Measurements from ENCODE around the gene BACH1. TPM values are rescaled to one million over a fixed set of nuclear protein-coding genes. Genes with fewer than 3 reads are reported as not detected.

BACH1 gene
- polyA plus RNA-seq, 1 of the 3 experiments (the other 2 are of a cell fraction) = 18.1 TPM

DNA sequence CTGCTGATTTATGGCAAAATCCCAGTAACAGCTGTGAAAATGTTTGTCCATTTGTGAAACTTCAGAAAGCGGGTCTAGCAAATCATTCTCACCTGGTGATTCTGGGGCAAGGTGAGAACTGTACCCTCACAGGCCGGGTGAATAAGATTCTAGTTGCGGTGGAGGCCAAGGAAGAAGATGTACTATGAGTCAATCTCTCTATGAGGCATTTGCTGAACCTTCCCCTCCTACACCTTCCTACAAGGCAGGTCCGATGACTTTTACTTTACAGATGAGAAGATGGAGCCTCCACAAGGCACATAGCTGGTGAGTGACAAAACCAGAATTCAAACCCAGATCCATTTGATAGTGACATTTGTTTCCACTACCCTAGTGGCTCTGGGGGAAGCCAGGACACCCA is 72.7 kb downstream of the BACH1 start:
- 90% methylated on average over 4 of the region's 4 CpGs for whole genome bisulfite sequencing (ENCODE audit: low lambda C conversion rate)
- Histone ChIP-seq H3K4me3 (ENCODE audit: low read depth in 2 of 2, low read length in 1 of 2) (no peak overlapping the region), H4K20me1 (ENCODE audit: insufficient read depth) (no peaks in the 10 kb centered on the region), H3K27me3 (ENCODE audit: insufficient read depth) (no peaks in the 10 kb centered on the region), H2AFZ (ENCODE audit: low read depth) (no peak overlapping the region), H3K4me2 (no peak overlapping the region), H3K9ac (no peak overlapping the region), H3F3A (replicated peaks; ENCODE audit: insufficient read depth) (no peaks in the 10 kb centered on the region), H3K79me2 (ENCODE audit: insufficient read depth) (no peaks in the 10 kb centered on the region), H3K27ac (ENCODE audit: low read depth in 2 of 2, low read length in 1 of 2) (no peak overlapping the region), H3K9me3 (no peaks in the 10 kb centered on the region), H3K9me2 (no peaks in the 10 kb centered on the region), H3K4me1 (ENCODE audit: control insufficient read depth in 1 of 2, insufficient read depth in 2 of 2, low read depth in 1 of 2, low read length in 1 of 2) (no peaks in the 10 kb centered on the region), H3K36me3 (replicated peaks in 1 of 2; ENCODE audit: control insufficient read depth in 1 of 2, insufficient read depth in 2 of 2, low read length in 1 of 2) (peaks cover 2 to 23% of the 10 kb centered on the region in 2 experiments)
- TF ChIP-seq RXRA (IDR thresholded peaks at IDR 0.05; ENCODE audit: borderline replicate concordance, low read depth) (no peak), EP300 (IDR thresholded peaks at IDR 0.05; ENCODE audit: borderline replicate concordance in 1 of 2, low read depth in 1 of 2, low read length in 1 of 2) (no peak), TEAD4 (IDR thresholded peaks at IDR 0.05; ENCODE audit: borderline replicate concordance, insufficient read depth) (no peak), POLR2AphosphoS5 (IDR thresholded peaks at IDR 0.05; ENCODE audit: low read depth, low read length) (no peak), YY1 (IDR thresholded peaks at IDR 0.05; ENCODE audit: low read depth) (no peak), GABPA (IDR thresholded peaks at IDR 0.05; ENCODE audit: low read depth) (no peak), MXI1 (IDR thresholded peaks at IDR 0.05; ENCODE audit: low read depth, low read length) (no peak), RAD21 (IDR thresholded peaks at IDR 0.05; ENCODE audit: low read length) (no peak), GATA2 (CRISPR knock-in tag; IDR thresholded peaks at IDR 0.05) (no peak), FOSL2 (IDR thresholded peaks at IDR 0.05; ENCODE audit: borderline replicate concordance, low read depth) (no peak), CHD2 (IDR thresholded peaks at IDR 0.05; ENCODE audit: low read length, partially characterized antibody) (no peak), MEF2A (IDR thresholded peaks at IDR 0.05; ENCODE audit: borderline replicate concordance, low read depth) (no peak), EZH2phosphoT487 (IDR thresholded peaks at IDR 0.05; ENCODE audit: borderline replicate concordance, low read depth) (no peak)
- TF ChIP-seq, protein P1, sequence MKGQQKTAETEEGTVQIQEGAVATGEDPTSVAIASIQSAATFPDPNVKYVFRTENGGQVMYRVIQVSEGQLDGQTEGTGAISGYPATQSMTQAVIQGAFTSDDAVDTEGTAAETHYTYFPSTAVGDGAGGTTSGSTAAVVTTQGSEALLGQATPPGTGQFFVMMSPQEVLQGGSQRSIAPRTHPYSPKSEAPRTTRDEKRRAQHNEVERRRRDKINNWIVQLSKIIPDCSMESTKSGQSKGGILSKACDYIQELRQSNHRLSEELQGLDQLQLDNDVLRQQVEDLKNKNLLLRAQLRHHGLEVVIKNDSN (IDR thresholded peaks at IDR 0.05; ENCODE audit: borderline replicate concordance, low read depth) = no peak
- TF ChIP-seq, protein P2, sequence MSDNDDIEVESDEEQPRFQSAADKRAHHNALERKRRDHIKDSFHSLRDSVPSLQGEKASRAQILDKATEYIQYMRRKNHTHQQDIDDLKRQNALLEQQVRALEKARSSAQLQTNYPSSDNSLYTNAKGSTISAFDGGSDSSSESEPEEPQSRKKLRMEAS (IDR thresholded peaks at IDR 0.05; ENCODE audit: low read depth) = no peak
- TF ChIP-seq, protein P3, sequence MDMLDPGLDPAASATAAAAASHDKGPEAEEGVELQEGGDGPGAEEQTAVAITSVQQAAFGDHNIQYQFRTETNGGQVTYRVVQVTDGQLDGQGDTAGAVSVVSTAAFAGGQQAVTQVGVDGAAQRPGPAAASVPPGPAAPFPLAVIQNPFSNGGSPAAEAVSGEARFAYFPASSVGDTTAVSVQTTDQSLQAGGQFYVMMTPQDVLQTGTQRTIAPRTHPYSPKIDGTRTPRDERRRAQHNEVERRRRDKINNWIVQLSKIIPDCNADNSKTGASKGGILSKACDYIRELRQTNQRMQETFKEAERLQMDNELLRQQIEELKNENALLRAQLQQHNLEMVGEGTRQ (IDR thresholded peaks at IDR 0.05; ENCODE audit: borderline replicate concordance, low read depth, low read length) = no peak
- TF ChIP-seq, protein P4, sequence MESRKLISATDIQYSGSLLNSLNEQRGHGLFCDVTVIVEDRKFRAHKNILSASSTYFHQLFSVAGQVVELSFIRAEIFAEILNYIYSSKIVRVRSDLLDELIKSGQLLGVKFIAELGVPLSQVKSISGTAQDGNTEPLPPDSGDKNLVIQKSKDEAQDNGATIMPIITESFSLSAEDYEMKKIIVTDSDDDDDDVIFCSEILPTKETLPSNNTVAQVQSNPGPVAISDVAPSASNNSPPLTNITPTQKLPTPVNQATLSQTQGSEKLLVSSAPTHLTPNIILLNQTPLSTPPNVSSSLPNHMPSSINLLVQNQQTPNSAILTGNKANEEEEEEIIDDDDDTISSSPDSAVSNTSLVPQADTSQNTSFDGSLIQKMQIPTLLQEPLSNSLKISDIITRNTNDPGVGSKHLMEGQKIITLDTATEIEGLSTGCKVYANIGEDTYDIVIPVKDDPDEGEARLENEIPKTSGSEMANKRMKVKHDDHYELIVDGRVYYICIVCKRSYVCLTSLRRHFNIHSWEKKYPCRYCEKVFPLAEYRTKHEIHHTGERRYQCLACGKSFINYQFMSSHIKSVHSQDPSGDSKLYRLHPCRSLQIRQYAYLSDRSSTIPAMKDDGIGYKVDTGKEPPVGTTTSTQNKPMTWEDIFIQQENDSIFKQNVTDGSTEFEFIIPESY (IDR thresholded peaks at IDR 0.05; ENCODE audit: borderline replicate concordance, low read depth) = no peak
- TF ChIP-seq, protein P5, sequence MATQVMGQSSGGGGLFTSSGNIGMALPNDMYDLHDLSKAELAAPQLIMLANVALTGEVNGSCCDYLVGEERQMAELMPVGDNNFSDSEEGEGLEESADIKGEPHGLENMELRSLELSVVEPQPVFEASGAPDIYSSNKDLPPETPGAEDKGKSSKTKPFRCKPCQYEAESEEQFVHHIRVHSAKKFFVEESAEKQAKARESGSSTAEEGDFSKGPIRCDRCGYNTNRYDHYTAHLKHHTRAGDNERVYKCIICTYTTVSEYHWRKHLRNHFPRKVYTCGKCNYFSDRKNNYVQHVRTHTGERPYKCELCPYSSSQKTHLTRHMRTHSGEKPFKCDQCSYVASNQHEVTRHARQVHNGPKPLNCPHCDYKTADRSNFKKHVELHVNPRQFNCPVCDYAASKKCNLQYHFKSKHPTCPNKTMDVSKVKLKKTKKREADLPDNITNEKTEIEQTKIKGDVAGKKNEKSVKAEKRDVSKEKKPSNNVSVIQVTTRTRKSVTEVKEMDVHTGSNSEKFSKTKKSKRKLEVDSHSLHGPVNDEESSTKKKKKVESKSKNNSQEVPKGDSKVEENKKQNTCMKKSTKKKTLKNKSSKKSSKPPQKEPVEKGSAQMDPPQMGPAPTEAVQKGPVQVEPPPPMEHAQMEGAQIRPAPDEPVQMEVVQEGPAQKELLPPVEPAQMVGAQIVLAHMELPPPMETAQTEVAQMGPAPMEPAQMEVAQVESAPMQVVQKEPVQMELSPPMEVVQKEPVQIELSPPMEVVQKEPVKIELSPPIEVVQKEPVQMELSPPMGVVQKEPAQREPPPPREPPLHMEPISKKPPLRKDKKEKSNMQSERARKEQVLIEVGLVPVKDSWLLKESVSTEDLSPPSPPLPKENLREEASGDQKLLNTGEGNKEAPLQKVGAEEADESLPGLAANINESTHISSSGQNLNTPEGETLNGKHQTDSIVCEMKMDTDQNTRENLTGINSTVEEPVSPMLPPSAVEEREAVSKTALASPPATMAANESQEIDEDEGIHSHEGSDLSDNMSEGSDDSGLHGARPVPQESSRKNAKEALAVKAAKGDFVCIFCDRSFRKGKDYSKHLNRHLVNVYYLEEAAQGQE (IDR thresholded peaks at IDR 0.05; ENCODE audit: low read depth, low read length) = no peak
- CTCF ChIA-PET = interaction anchor here (0.6 to 5.8 kb wide), 25 partner anchors 10 to 478 kb away, joined by 3 to 40 read pairs (median 3); partner anchors contain the start of gene BACH1
- no peak for DNase-seq
- POLR2A ChIA-PET = no interaction called here
